Upper lobe of left lung (tissue), 4 donors: Measurements from ENCODE around the gene DTX1.

Experiments
- POLR2A ChIP-seq, 4 donors: fragments of 450-650 bp; IDR thresholded peaks; one replicate each; pipeline ENCODE4 v1.5.1; 2016 to 2017; ENCODE audit warnings: antibody characterized with exemption in 4 of 4, mild to moderate bottlenecking in 2 of 4
- POLR2AphosphoS5 ChIP-seq, 2 donors: sonication (generic); formaldehyde crosslinking; IDR thresholded peaks; one replicate each; pipeline ENCODE4 v1.5.1; 2017; ENCODE audit warnings: antibody characterized with exemption in 2 of 2
- TF ChIP-seq, protein P1 (sequence below), 6 experiments: fragments of 450-650 bp in 4 of 6; fragments of 200-600 bp in 2 of 6; sonication (generic) in 2 of 6; IDR thresholded peaks; one replicate each; pipeline ENCODE4 v1.5.1; 2016 to 2019; ENCODE audit warnings: antibody characterized with exemption in 6 of 6

DNA sequence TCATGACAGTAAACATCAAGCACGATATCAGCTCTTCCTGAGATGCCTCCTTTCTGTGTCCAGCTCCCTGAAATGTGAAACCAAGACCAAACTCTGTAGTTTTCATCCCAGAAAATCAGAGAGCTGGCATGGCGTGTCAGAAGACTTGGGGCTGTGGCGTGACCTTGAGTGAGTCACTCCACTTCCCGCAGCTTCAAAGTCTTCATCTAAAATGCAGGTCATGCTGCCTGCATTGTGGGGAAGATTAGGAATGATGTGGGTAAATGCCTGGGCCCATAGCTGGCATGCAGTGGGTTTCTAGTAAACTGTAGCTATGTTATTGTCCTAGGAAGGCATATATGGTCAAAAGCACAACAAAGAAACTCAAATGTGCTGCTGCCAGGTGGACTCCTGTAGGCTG, 49.4 kb upstream of the DTX1 start:
- TF ChIP-seq, protein P1, sequence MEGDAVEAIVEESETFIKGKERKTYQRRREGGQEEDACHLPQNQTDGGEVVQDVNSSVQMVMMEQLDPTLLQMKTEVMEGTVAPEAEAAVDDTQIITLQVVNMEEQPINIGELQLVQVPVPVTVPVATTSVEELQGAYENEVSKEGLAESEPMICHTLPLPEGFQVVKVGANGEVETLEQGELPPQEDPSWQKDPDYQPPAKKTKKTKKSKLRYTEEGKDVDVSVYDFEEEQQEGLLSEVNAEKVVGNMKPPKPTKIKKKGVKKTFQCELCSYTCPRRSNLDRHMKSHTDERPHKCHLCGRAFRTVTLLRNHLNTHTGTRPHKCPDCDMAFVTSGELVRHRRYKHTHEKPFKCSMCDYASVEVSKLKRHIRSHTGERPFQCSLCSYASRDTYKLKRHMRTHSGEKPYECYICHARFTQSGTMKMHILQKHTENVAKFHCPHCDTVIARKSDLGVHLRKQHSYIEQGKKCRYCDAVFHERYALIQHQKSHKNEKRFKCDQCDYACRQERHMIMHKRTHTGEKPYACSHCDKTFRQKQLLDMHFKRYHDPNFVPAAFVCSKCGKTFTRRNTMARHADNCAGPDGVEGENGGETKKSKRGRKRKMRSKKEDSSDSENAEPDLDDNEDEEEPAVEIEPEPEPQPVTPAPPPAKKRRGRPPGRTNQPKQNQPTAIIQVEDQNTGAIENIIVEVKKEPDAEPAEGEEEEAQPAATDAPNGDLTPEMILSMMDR (IDR thresholded peaks at IDR 0.05), result no peak
- TF ChIP-seq POLR2AphosphoS5 (IDR thresholded peaks at IDR 0.05) (no peak), POLR2A (IDR thresholded peaks at IDR 0.05) (no peak)
